ENCODE measurements around the gene MRPL18.
A peak's percentile ranks its signal among the peaks of the same experiment; 100 is the strongest.
"Not testable (repeated sequence)": the region's sequence is repeated elsewhere in the genome, so short reads cannot be mapped to it uniquely, and the experiment has no call there.

MRPL18 gene

DNA sequence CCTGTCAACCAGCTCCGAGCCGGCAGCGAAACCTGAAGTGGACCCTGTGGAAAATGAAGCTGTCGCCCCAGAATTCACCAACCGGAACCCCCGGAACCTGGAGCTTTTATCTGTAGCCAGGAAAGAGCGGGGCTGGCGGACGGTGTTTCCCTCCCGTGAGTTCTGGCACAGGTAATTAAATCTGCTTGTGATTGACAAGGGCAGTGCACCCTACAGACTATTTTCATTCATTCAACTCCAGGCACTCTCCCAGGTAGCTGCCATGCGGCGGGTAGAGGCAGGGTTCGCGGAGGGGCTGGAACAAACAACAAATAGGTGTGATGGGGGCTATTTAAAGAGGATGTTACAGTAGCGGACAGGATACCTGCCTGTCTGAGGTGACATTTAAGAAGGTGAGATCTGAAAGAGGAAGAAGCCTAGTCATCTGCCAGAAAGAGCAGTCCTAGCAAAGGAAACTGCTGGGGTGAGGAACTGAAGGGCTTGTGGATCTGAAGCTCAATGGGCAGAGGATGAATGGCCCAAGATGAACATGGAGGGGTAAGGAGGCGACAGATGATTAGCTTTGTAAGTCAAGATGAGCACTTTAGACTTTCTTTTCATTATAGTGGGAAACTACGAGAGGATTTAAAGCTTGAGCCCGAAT, 810 bp downstream of the MRPL18 start:
- TF ChIP-seq, protein P1, sequence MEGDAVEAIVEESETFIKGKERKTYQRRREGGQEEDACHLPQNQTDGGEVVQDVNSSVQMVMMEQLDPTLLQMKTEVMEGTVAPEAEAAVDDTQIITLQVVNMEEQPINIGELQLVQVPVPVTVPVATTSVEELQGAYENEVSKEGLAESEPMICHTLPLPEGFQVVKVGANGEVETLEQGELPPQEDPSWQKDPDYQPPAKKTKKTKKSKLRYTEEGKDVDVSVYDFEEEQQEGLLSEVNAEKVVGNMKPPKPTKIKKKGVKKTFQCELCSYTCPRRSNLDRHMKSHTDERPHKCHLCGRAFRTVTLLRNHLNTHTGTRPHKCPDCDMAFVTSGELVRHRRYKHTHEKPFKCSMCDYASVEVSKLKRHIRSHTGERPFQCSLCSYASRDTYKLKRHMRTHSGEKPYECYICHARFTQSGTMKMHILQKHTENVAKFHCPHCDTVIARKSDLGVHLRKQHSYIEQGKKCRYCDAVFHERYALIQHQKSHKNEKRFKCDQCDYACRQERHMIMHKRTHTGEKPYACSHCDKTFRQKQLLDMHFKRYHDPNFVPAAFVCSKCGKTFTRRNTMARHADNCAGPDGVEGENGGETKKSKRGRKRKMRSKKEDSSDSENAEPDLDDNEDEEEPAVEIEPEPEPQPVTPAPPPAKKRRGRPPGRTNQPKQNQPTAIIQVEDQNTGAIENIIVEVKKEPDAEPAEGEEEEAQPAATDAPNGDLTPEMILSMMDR (IDR thresholded peaks at IDR 0.05; ENCODE audit: extremely low read depth, missing control alignments) = no peak
- DNase-seq (ENCODE audit: low spot score) = peak; percentile 17

DNA sequence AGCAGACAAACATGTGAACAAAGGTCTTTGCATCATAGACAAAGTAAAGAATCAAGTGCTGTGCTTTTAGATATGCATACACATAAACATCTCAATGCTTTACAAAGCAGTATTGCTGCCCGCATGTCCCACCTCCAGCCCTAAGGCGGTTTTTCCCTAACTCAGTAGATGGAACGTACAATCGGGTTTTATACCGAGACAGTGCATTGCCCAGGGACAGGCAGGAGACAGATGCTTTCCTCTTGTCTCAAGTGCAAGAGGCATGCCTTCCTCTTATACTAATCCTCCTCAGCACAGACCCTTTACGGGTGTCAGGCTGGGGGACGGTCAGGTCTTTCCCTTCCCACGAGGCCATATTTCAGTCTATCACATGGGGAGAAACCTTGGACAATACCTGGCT, 4.7 kb downstream of the MRPL18 start:
- DNase-seq (ENCODE audit: low spot score) = not testable (repeated sequence)

DNA sequence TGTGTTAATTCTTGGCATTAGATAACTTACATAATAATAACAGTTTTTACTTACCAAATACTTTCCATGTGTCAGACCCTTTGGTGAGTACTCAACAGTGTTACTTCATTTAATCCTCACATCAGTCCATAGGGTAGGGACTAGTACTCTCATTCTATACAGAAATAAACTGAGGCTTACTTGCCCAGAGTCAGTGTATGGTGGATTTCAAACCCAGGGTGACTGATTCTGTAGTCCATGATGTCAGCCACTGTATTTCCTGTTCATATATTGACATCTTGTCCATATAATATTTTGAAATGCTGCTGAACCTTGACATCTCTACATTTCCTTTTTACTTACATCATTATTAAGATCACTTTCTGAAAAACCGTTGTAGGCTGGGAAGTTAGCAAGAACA, 7.3 kb downstream of the MRPL18 start:
- DNase-seq (ENCODE audit: low spot score) = no peak
- TF ChIP-seq, protein P1 (IDR thresholded peaks at IDR 0.05; ENCODE audit: extremely low read depth, missing control alignments) = no peak

DNA sequence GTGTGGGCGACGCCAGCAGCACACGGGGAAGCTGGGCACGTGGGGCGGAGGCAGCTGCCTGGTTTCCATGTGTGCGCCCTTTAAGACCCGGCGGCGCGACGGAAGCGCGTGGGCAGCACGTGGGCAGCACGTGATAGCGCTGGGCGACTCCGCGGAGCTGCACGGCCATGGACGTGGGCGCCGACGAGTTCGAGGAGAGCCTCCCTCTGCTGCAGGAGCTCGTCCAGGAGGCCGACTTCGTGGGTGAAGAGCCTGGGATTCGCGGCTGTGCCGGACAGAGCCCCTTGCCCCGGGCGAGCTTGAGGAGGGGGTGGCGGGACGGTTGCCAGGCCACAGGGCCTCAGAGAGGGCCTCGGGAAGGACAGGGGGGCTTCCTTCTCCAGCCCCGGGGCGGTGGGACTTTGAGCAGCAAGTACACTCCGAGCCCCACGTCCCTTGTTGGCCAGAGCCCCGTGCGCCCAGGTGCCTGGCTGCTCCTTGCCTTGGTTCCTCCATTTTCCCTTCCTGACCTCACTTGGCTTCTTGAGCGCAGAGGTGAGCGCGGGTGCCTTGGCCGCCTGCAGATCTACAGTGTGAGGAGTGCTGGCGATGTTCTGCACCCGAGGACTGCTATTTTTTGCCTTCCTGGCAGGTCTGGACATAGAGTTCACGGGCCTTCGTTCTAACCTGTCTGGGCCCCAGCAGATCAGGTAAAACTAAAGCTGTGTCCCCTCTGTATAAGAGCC, 10.0 kb downstream of the MRPL18 start, which contains the start of gene PNLDC1:
Gene PNLDC1 (plus strand): TSS at position 136 of the 725 bp plus-strand sequence. CDS start 32 bp downstream, at position 168.
- no peak for DNase-seq (ENCODE audit: low spot score)
- TF ChIP-seq, protein P1 (IDR thresholded peaks at IDR 0.05; ENCODE audit: extremely low read depth, missing control alignments) = no peak

DNA sequence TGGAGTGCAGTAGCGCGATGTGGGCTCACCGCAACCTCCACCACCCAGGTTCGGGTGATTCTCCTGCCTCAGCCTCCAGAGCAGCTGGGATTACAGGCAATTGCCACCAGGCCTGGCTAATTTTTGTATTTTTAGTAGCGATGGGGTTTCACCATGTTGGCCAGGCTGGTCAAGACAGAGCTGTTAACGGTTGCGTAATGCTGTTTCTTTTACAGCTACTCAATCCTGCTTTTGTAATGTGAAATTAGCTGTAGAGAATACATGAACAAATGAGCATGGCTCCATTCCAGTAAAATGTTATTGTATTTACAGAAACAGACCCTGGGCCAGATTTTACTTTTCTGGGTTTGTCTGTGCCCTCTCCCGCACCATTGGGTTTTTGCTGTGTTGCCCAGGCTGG, 11.7 kb downstream of the MRPL18 start:
- no peak for DNase-seq (ENCODE audit: low spot score)
- TF ChIP-seq, protein P1 (IDR thresholded peaks at IDR 0.05; ENCODE audit: extremely low read depth, missing control alignments) = no peak

DNA sequence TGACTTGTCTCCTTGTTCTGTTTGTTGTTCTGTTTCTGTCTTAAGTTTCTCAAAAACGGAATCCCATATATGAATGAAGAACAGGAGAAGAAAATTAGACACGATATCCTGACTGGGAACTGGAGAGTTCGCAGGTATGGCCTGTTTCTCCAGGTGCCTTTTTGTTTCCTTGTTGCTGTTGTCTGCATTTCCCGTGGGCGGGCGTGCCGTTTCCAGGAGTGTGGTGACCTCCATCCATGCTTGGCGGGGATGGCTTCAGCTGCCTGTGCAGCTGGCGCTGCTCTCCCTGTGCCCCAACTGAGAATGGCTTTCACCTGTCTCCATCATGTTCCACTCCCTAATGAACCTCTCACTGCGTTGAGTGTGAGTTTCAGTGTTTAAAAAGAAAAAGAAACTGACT, 14.2 kb downstream of the MRPL18 start:
- no peak for DNase-seq (ENCODE audit: low spot score)
- TF ChIP-seq, protein P1 (IDR thresholded peaks at IDR 0.05; ENCODE audit: extremely low read depth, missing control alignments) = no peak

DNA sequence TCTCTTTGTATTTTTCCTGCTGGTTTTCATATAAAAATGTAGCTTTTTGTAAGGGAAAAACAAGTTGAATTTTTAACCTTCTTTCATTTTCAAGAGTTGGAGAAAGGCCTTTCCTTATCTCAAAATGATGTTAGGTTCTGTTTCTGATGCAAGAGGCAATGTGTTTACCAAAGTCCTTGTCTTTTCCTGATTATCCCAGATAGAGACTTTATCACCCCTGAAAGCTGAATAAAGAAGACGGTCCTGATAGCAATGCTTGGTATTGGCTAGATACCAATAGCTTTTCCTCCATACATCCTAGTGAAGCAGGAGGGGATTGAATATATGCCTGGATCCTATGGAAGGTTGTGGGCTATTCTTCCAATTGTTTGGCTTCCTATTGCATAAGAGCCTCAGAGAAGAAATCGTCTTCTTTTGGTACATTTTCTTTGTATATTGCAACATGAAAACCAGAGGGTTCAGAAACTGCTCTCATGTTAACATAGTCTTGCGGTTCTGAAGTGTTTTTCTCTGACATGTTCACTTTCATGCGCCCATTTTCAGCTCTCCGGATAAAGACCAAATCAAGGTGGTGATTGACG, 15.3 kb downstream of the MRPL18 start:
- TF ChIP-seq, protein P1 (IDR thresholded peaks at IDR 0.05; ENCODE audit: extremely low read depth, missing control alignments) = no peak
- no peak for DNase-seq (ENCODE audit: low spot score)

All from GM20000 (cell line).